Right renal cortex interstitium (tissue), 3 donors: ENCODE measurements around the gene PROP1. TPM values are rescaled to one million over a fixed set of nuclear protein-coding genes. Genes with fewer than 3 reads are reported as not detected.
"Not testable (repeated sequence)": the region's sequence is repeated elsewhere in the genome, so short reads cannot be mapped to it uniquely, and the experiment has no call there.

Experiments
- DNase-seq, 3 donors: peaks; one replicate each; pipeline ENCODE4 v3.0.0-alpha.2; 2013; ENCODE audit warnings: low read depth in 3 of 3, low spot score in 2 of 3
- polyA plus RNA-seq, 3 donors: library from polyadenylated mRNA; unstranded; fragments of 120-200 nt; gene quantifications; one replicate each; pipeline ENCODE4 v1.2.1, GENCODE V29; 2013; ENCODE audit not compliant: insufficient read length in 3 of 3

PROP1 gene
- polyA plus RNA-seq, 3 donors = not detected

- DNase-seq = not testable (repeated sequence)
Measured at GRCh38 chr5:177949656-177950055, 46.4 kb downstream of the PROP1 start.

- not testable (repeated sequence) for DNase-seq
Measured at GRCh38 chr5:177949065-177949464, 47.0 kb downstream of the PROP1 start.

- not testable (repeated sequence) for DNase-seq
Measured at GRCh38 chr5:177947912-177948311, 48.1 kb downstream of the PROP1 start.

DNA sequence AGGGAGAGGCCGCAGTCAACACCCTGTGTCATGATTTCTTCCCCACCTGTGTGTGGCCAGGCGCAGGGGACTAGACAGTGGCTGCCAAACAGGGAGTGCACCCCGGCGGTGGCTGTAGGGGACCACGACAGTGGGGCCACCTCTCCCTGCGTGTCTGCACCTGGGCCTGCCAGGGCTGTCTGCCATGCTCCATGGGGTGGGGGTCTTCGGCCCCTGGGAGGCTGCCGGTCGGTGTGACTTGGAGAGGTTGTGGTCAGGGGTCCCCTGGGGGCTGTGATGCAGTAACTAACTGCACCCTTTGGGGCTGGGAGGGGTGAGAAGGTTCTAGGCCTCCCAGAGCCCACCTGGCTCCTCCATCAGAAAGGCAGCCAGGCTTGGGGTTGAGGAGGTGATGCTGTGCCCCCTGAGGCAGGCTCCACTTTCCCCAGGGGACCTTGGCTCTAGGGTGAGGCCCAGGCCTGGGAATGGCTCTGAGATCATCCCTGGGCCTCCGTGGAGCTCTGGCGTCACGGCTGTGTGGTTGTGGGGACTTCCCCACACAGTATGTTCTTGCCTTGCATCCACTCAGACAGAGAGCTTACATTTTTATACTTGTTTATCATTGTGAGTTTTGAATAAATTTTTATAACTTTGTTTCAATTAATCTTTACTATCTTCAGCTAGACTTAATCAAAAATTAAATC is 50.3 kb downstream of the PROP1 start:
- DNase-seq = not testable (repeated sequence)

- not testable (repeated sequence) for DNase-seq
Measured at GRCh38 chr5:177945145-177945544, 50.9 kb downstream of the PROP1 start.

GRCh38 chr5:177943805-177944736 is 52.0 kb downstream of the PROP1 start:
- not testable (repeated sequence) for DNase-seq

GRCh38 chr5:177942896-177943295 is 53.1 kb downstream of the PROP1 start:
- not testable (repeated sequence) for DNase-seq

Other genes starting within 250 kb of the PROP1 start
- under 1 TPM in 2 of 3 donors, not detected in 1; 0.14 to 0.29 TPM for gene FAM153A, start 213.3 kb downstream of the PROP1 start, polyA plus RNA-seq
- gene N4BP3, start 117.3 kb upstream of the PROP1 start, polyA plus RNA-seq = 1 to 10 TPM; 3.8 to 4.4 (median 3.9) TPM
- gene RMND5B, start 134.8 kb upstream of the PROP1 start, polyA plus RNA-seq = 10 to 100 TPM; 29.0 to 32.9 (median 32.1) TPM
- 100 to 1,000 TPM in 2 of 3 donors, 10 to 100 TPM in 1; 96.2 to 107 (median 102) TPM for gene NHP2, start 157.6 kb upstream of the PROP1 start, polyA plus RNA-seq
- gene GMCL2, start 191.1 kb upstream of the PROP1 start, polyA plus RNA-seq = under 1 TPM in 2 of 3 donors, not detected in 1; 0.06 to 0.07 TPM
- 100 to 1,000 TPM; 150 to 157 (median 154) TPM for gene HNRNPAB, start 208.3 kb upstream of the PROP1 start, polyA plus RNA-seq
- 10 to 100 TPM; 50.7 to 61.9 (median 55.2) TPM for gene PHYKPL, start 236.6 kb upstream of the PROP1 start, polyA plus RNA-seq